Left lung (tissue), 10 donors: ENCODE measurements around the gene ANKLE2. TPM values are rescaled to one million over a fixed set of nuclear protein-coding genes. Genes with fewer than 3 reads are reported as not detected.

ENCODE experiments used
- ATAC-seq: fragments of 200-7000 bp; cut with Tn5 transposase; one replicate; pipeline ENCODE4 v1.9.1; 2020; ENCODE audit warnings: moderate library complexity
- DNase-seq, 4 donors: peaks; one replicate each; pipeline ENCODE4 v3.0.0-alpha.2; 2013 to 2020
- H3K27ac ChIP-seq, 2 donors: fragments of 200-600 bp; sonication (generic) in 1 of 2; one replicate each; pipeline versions ENCODE4 v1.5.0 to v1.8.0; 2020 to 2021
- H3K27me3 ChIP-seq, 2 donors: fragments of 200-600 bp; sonication (generic) in 1 of 2; one replicate each; pipeline versions ENCODE4 v1.5.0 to v1.8.0; 2020 to 2021
- H3K36me3 ChIP-seq, 2 donors: fragments of 200-600 bp; sonication (generic) in 1 of 2; one replicate each; pipeline versions ENCODE4 v1.5.0 to v1.8.0; 2020 to 2021
- H3K4me1 ChIP-seq, 2 donors: fragments of 200-600 bp; one replicate each; pipeline ENCODE4 v1.8.0; 2021
- H3K4me3 ChIP-seq, 2 donors: fragments of 200-600 bp; sonication (generic) in 1 of 2; one replicate each; pipeline versions ENCODE4 v1.5.0 to v1.8.0; 2020 to 2021; ENCODE audit warnings: mild to moderate bottlenecking in 1 of 2
- H3K9me3 ChIP-seq, 2 donors: fragments of 200-600 bp; sonication (generic) in 1 of 2; one replicate each; pipeline versions ENCODE4 v1.5.0 to v1.8.0; 2020 to 2021
- intact Hi-C, 2 donors: fragments of 100-400 bp; cut with DNase I; formaldehyde crosslinking; loops; one replicate each; pipeline versions ENCODE4 v1.11.2 to v1.14.2; 2022
- polyA plus RNA-seq, 6 donors: library from polyadenylated mRNA; unstranded; fragments of 120-200 nt; gene quantifications; one replicate each; pipeline ENCODE4 v1.2.1, GENCODE V29; 2013; ENCODE audit not compliant: insufficient read length in 6 of 6
- total RNA-seq, 2 donors: library from RNA; stranded (reverse); fragmentation: NEBNext Ultra II Directional; extraction: Animal tissue kit (Norgen Biotek cat#: 25700); gene quantifications; one replicate each; pipeline ENCODE4 v1.2.1, GENCODE V29; 2021
- TF ChIP-seq, protein P1 (sequence below), 2 donors: fragments of 200-600 bp; sonication (generic) in 1 of 2; IDR thresholded peaks; one replicate each; pipeline versions ENCODE4 v1.5.0 to v1.8.0; 2021; ENCODE audit warnings: antibody characterized with exemption in 2 of 2
- donor health status: DM: no; HTN: yes; CAD: no.
- donor health status: DM: no; HTN: no; CAD: no.

Gene ANKLE2
- total and polyA plus RNA-seq, 8 donors = 59.3 to 84.9 (median 78.1) TPM

DNA sequence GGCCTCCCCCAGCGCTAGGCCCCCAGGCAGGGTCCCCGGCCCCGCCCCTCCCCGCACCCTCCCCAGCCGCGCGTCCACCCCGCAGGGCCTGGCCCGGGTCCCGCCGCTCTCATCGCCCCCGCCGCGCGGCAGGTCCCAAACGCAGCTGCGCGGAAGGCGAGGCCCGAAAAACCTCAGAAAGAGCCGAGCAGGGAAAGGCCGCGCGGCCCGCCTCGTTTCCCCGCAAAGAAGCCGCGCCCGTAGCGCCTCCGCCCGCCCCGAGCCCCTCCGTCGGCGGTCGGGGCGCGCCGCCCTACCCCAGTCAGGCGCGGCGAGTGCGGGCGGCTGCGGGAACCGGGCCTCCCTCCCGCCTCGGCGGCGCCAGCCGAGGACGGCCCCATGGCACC, 74.8 kb downstream of the ANKLE2 start:
- H3K36me3 ChIP-seq = no peaks in the 10 kb centered on the region
- TF ChIP-seq, protein P1, sequence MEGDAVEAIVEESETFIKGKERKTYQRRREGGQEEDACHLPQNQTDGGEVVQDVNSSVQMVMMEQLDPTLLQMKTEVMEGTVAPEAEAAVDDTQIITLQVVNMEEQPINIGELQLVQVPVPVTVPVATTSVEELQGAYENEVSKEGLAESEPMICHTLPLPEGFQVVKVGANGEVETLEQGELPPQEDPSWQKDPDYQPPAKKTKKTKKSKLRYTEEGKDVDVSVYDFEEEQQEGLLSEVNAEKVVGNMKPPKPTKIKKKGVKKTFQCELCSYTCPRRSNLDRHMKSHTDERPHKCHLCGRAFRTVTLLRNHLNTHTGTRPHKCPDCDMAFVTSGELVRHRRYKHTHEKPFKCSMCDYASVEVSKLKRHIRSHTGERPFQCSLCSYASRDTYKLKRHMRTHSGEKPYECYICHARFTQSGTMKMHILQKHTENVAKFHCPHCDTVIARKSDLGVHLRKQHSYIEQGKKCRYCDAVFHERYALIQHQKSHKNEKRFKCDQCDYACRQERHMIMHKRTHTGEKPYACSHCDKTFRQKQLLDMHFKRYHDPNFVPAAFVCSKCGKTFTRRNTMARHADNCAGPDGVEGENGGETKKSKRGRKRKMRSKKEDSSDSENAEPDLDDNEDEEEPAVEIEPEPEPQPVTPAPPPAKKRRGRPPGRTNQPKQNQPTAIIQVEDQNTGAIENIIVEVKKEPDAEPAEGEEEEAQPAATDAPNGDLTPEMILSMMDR (IDR thresholded peaks at IDR 0.05) = no peak
- peak overlapping the region; percentile 28 to 33 for H3K27ac ChIP-seq
- ATAC-seq (no peak), DNase-seq (no peak)
- H3K9me3 ChIP-seq = no peaks in the 10 kb centered on the region
- H3K27me3 ChIP-seq = no peaks in the 10 kb centered on the region
- H3K4me3 ChIP-seq = peak overlapping the region; percentile 65 to 70
- intact Hi-C loops = no loop called here
- H3K4me1 ChIP-seq = peaks cover 5 to 16% of the 10 kb centered on the region in 2 donors

DNA sequence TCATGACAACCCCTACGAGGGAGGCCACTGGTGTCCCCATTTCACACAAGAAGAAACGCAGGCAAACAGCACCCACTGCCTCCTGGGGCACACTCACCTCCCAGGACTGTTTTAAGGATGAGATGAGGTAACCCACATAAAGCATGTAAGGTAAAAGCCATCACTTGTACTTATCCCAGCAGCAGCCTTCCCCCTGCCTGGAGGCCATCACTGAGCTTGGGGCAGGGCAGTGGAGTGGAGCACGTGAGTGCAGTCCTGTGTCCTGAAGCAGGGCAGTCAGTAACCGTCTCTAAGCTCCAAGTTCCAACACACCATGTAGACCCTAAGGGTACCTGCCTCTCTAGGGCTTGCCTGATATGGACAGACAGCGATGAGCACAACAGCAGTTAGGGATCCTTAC, 76.2 kb downstream of the ANKLE2 start:
- Histone ChIP-seq H3K4me3 (no peak overlapping the region), H3K27me3 (no peaks in the 10 kb centered on the region), H3K27ac (no peak overlapping the region), H3K9me3 (no peaks in the 10 kb centered on the region), H3K36me3 (no peaks in the 10 kb centered on the region), H3K4me1 (peaks cover 5 to 16% of the 10 kb centered on the region in 2 donors)
- intact Hi-C loops = no loop called here
- TF ChIP-seq, protein P1 (IDR thresholded peaks at IDR 0.05) = no peak
- no peak for ATAC-seq
- DNase-seq = no peak

DNA sequence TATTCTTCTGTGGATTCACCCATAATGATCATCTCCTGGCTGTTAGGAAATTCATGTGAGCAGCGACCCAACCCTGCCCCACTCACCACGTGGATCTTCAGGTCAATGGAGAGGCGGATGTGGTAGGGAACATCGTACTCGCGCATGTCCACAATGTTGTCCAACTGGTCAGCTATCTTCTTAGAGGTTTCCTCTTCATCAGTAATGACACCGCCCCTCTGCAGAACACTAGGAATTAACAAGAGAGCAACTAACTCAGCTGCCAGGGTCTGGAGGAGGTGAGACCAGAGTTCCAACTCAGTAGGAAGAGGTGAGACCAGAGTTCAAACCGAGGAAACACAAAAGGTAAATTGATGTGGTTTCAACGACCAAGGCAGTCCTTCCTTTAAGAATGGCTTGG, 84.1 kb downstream of the ANKLE2 start:
- ATAC-seq = no peak
- H3K4me1 ChIP-seq = no peaks in the 10 kb centered on the region
- H3K27me3 ChIP-seq = no peaks in the 10 kb centered on the region
- TF ChIP-seq, protein P1 (IDR thresholded peaks at IDR 0.05) = no peak
- peaks cover 0 to 65% of the 10 kb centered on the region in 2 donors for H3K36me3 ChIP-seq
- no peaks in the 10 kb centered on the region for H3K9me3 ChIP-seq
- H3K4me3 ChIP-seq = no peak overlapping the region
- no peak overlapping the region for H3K27ac ChIP-seq
- intact Hi-C loops = no loop called here
- DNase-seq = no peak

DNA sequence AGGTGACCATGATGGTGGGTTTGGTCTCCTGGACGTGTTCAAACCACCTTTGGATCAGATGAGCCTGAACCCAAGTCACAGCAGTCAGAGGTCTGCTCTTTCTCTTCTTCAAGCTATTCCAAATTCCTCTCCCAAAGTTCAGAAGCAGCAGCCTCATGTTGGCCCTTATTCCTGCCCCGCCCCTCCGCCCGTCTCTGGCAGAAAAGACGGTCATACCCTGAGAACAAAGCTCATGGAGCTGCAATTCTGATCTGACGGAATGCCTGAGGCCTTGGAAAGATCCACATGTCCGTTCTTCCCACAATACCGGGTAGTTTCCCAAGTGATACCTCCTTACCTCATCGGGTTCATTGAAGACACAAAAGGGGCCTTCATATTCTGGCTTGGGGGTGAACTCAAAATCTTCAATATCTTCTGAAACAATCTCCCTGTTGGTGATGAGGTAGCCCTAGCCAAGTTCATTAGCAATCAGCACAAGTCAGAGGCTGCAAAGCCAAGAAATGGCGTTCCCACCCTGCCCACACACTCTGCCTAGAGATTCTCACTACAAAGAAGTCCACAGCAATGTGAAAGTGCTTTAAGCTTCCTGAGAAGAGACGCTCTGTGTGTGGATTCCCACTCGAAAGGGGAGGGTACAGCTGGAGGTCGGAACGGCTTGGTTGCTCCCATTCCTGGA, 85.7 kb downstream of the ANKLE2 start:
- Histone ChIP-seq H3K4me3 (no peak overlapping the region), H3K9me3 (no peaks in the 10 kb centered on the region), H3K36me3 (peaks cover 0 to 80% of the 10 kb centered on the region in 2 donors), H3K27me3 (no peaks in the 10 kb centered on the region), H3K4me1 (no peaks in the 10 kb centered on the region), H3K27ac (no peak overlapping the region)
- ATAC-seq (no peak), DNase-seq (no peak)
- TF ChIP-seq, protein P1 (IDR thresholded peaks at IDR 0.05) = no peak
- intact Hi-C loops = no loop called here

Other genes with a start within 250 kb of the ANKLE2 start
- 1 to 10 TPM in 1 of 2 donors, under 1 TPM in 1; 0.84 to 1.6 TPM for gene LRCOL1, start 151.2 kb downstream of the ANKLE2 start, total RNA-seq
- 1 to 10 TPM in 5 of 6 donors, under 1 TPM in 1; 0.63 to 2.2 (median 1.4) TPM for gene LRCOL1, start 151.2 kb downstream of the ANKLE2 start, polyA plus RNA-seq
- gene P2RX2, start 143.1 kb downstream of the ANKLE2 start, total RNA-seq = not detected
- 10 to 100 TPM in 2 of 6 donors, 1 to 10 TPM in 4; 4.2 to 10.9 (median 5.3) TPM for gene P2RX2, start 143.1 kb downstream of the ANKLE2 start, polyA plus RNA-seq
- gene POLE, start 74.5 kb downstream of the ANKLE2 start, total RNA-seq = 10 to 100 TPM; 29.2 to 32.7 TPM
- 10 to 100 TPM; 45.2 to 60.5 (median 56.8) TPM for gene POLE, start 74.5 kb downstream of the ANKLE2 start, polyA plus RNA-seq
- gene PXMP2, start 74.2 kb downstream of the ANKLE2 start, total RNA-seq = 10 to 100 TPM; 16.6 to 21.7 TPM
- 10 to 100 TPM; 36.5 to 57.1 (median 47.3) TPM for gene PXMP2, start 74.2 kb downstream of the ANKLE2 start, polyA plus RNA-seq
- 10 to 100 TPM; 24.7 to 37.4 TPM for gene PGAM5, start 51.0 kb downstream of the ANKLE2 start, total RNA-seq
- gene PGAM5, start 51.0 kb downstream of the ANKLE2 start, polyA plus RNA-seq = 10 to 100 TPM; 13.6 to 19.5 (median 16.3) TPM
- gene GOLGA3, start 67.0 kb upstream of the ANKLE2 start, total RNA-seq = 10 to 100 TPM; 81.0 to 82.6 TPM
- gene GOLGA3, start 67.0 kb upstream of the ANKLE2 start, polyA plus RNA-seq = 10 to 100 TPM; 40.6 to 54.6 (median 42.3) TPM
- gene CHFR, start 125.8 kb upstream of the ANKLE2 start, total RNA-seq = 10 to 100 TPM; 42.2 to 62.6 TPM
- 10 to 100 TPM; 21.0 to 34.3 (median 24.5) TPM for gene CHFR, start 125.8 kb upstream of the ANKLE2 start, polyA plus RNA-seq
- gene ZNF605, start 194.5 kb upstream of the ANKLE2 start, total RNA-seq = 10 to 100 TPM; 14.7 to 18.1 TPM
- gene ZNF605, start 194.5 kb upstream of the ANKLE2 start, polyA plus RNA-seq = 10 to 100 TPM; 22.6 to 28.7 (median 25.0) TPM
- gene ZNF26, start 224.5 kb upstream of the ANKLE2 start, total RNA-seq = 10 to 100 TPM in 1 of 2 donors, 1 to 10 TPM in 1; 7.5 to 10.8 TPM
- gene ZNF26, start 224.5 kb upstream of the ANKLE2 start, polyA plus RNA-seq = 10 to 100 TPM; 14.7 to 19.4 (median 17.0) TPM